WERI-Rb-1 (cell line): ENCODE data around the gene TMC8.

Experiments used
- DNase-seq: peaks from one replicate; pipeline ENCODE4 v3.0.0-alpha.2; 2020
- H3K27ac ChIP-seq: fragments of 250-450 bp; sonication (Bioruptor Pico); 2 replicates; pipeline ENCODE4 v1.5.1; 2020; ENCODE audit warnings: mild to moderate bottlenecking, moderate library complexity
- H3K27me3 ChIP-seq: fragments of 250-450 bp; sonication (Bioruptor Pico); 2 replicates; pipeline ENCODE4 v1.5.1; 2021; ENCODE audit warnings: mild to moderate bottlenecking, low read depth, moderate library complexity; ENCODE audit not compliant: insufficient read depth, severe bottlenecking
- H3K36me3 ChIP-seq: fragments of 250-450 bp; sonication (Bioruptor Pico); 2 replicates; pipeline ENCODE4 v1.5.1; 2020; ENCODE audit warnings: mild to moderate bottlenecking, moderate library complexity
- H3K4me3 ChIP-seq: 2 replicates; pipeline ENCODE4 v1.5.1; 2011; ENCODE audit warnings: low read depth, mild to moderate bottlenecking, control low read depth, low read length
- H3K9me3 ChIP-seq: fragments of 250-450 bp; sonication (Bioruptor Pico); 2 replicates; pipeline ENCODE4 v1.5.1; 2021; ENCODE audit warnings: mild to moderate bottlenecking, moderate library complexity; ENCODE audit not compliant: severe bottlenecking
- TF ChIP-seq, protein P1 (sequence below): IDR thresholded peaks from 2 replicates; pipeline ENCODE4 v1.5.1; 2011; ENCODE audit warnings: low read depth, mild to moderate bottlenecking, control low read depth, inconsistent platforms, low read length

The TMC8 gene

DNA sequence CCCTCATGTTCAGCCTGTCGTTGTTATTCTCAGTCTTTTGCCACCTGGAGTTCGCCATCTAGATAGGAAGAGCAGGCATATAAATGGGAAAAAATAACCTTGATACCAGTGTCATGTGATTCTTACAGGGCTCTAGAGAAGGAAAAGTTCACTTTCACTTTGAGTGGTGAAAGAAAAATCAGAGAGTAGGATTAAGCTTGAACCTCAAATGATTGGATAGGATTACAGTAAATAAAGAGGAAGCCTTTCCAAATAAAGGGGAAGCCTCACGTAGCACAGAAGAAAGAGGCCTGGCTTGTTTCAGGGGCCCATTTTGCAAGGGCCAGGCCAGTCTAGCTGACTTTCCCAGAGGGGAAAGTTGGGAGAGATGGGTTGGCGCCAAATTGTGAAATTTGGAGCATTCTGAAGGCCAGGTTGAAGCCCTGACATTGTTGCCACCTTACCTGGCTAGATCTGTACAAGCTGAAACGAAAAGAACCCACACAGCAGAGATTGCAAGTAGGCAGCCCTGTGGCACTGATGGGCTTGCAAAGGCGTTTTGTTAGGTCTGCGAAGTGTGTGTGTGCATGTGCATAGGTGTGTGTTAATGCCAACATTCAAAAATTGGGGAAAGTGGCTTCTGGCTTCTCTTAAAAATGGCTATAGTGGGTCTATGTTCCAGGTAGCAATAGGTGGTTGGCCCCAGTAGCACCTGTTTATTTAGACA, 40.8 kb upstream of the TMC8 start:
- no peak for DNase-seq

DNA sequence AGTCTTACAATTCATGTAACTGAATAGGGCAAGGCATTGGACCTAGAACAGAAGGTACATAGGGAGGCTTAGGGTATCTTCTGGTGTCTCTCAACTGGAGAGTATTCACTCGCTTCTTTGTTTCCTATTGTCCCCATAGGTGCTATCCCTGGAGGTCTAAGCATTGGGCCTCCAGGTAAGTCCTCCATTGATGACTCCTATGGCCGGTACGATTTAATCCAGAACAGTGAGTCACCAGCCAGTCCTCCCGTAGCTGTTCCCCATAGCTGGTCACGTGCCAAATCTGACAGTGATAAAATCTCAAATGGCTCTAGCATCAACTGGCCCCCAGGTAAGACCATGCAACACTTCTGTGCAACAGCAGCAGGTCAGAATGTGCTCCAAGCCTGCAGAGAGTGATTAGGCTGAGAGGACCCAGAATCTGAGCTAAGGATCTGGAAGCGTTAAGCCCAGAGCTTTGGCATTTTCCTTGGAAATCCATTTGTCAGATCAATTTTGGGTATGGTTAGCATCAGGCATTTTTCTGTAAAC, 37.7 kb upstream of the TMC8 start:
- no peaks in the 10 kb centered on the region for H3K27me3 ChIP-seq
- H3K27ac ChIP-seq: no peak overlapping the region
- no peaks in the 10 kb centered on the region for H3K9me3 ChIP-seq
- peaks cover 97% of the 10 kb centered on the region for H3K36me3 ChIP-seq
- TF ChIP-seq, protein P1, sequence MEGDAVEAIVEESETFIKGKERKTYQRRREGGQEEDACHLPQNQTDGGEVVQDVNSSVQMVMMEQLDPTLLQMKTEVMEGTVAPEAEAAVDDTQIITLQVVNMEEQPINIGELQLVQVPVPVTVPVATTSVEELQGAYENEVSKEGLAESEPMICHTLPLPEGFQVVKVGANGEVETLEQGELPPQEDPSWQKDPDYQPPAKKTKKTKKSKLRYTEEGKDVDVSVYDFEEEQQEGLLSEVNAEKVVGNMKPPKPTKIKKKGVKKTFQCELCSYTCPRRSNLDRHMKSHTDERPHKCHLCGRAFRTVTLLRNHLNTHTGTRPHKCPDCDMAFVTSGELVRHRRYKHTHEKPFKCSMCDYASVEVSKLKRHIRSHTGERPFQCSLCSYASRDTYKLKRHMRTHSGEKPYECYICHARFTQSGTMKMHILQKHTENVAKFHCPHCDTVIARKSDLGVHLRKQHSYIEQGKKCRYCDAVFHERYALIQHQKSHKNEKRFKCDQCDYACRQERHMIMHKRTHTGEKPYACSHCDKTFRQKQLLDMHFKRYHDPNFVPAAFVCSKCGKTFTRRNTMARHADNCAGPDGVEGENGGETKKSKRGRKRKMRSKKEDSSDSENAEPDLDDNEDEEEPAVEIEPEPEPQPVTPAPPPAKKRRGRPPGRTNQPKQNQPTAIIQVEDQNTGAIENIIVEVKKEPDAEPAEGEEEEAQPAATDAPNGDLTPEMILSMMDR: no peak
- DNase-seq: no peak
- H3K4me3 ChIP-seq: no peak overlapping the region

More for the DNA sequence above, 40.8 kb upstream of the TMC8 start:
- Histone ChIP-seq H3K4me3 (no peak overlapping the region), H3K27me3 (no peaks in the 10 kb centered on the region), H3K27ac (no peak overlapping the region), H3K9me3 (no peaks in the 10 kb centered on the region), H3K36me3 (peaks cover 91% of the 10 kb centered on the region)
- TF ChIP-seq, protein P1: no peak

DNA sequence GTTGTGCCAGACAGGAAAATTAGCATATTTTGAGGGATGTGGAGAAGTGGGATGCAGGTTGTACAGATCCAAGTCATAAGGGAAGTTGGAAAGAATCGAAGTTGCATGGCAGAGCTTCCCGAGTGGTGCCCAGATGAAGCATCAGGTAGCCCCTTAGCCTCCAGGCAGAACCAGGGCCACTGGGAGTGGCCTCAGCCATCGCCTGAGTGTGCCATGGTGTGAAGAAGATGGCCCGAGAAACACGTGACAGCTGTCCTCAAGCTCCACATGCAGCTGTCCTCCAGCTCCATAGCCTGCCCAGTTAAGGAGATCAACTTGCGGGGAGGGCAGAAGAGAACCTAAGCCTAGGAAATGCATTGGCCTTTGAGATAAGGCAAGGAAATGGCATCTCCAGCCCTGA, 35.5 kb upstream of the TMC8 start:
- Histone ChIP-seq H3K36me3 (peaks cover 100% of the 10 kb centered on the region), H3K27me3 (no peaks in the 10 kb centered on the region), H3K27ac (no peak overlapping the region), H3K4me3 (no peak overlapping the region), H3K9me3 (no peaks in the 10 kb centered on the region)
- no peak for DNase-seq
- TF ChIP-seq, protein P1: no peak

DNA sequence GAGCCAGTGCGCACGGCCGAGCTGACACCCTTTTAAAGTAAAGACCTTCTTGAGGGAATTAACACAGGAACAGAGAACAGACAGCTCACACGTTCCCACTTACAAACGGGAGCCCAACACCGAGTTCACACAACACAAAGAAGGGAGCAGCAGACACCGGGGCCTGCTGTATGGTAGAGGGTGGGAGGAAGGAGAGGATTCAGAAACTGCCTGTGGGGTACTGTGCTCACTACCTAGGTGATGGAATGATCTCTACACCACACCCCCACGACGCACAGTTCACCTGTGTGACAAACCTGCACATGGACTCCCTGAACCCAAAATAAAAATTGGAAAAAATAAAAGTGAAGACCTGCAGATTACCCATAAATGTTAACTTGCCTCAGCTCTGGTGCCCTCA, 34.5 kb upstream of the TMC8 start:
- H3K36me3 ChIP-seq: peaks cover 97% of the 10 kb centered on the region
- no peak overlapping the region for H3K4me3 ChIP-seq
- no peak overlapping the region for H3K27ac ChIP-seq
- H3K9me3 ChIP-seq: no peaks in the 10 kb centered on the region
- no peaks in the 10 kb centered on the region for H3K27me3 ChIP-seq
- DNase-seq: no peak
- TF ChIP-seq, protein P1: no peak

DNA sequence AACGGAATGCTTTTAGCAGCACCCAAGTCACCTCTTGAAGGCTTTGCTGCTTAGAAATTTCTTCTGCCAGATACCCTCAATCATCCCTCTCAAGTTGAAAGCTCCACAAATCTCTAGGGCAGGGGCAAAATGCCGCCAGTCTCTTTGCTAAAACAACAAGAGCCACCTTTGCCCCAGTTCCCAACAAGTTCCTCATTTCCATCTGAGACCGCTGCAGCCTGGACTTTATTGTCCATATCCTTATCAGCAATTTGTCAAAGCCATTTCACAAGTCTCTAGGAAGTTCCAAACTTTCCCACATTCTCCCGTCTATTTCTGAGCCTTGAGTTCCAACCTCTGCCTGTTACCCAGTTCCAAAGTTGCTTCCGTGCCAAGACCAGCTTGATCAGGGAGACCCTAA, 29.5 kb upstream of the TMC8 start:
- no peak for DNase-seq
- TF ChIP-seq, protein P1: no peak
- Histone ChIP-seq H3K27me3 (no peaks in the 10 kb centered on the region), H3K27ac (no peak overlapping the region), H3K9me3 (no peaks in the 10 kb centered on the region), H3K36me3 (peaks cover 84% of the 10 kb centered on the region), H3K4me3 (no peak overlapping the region)

DNA sequence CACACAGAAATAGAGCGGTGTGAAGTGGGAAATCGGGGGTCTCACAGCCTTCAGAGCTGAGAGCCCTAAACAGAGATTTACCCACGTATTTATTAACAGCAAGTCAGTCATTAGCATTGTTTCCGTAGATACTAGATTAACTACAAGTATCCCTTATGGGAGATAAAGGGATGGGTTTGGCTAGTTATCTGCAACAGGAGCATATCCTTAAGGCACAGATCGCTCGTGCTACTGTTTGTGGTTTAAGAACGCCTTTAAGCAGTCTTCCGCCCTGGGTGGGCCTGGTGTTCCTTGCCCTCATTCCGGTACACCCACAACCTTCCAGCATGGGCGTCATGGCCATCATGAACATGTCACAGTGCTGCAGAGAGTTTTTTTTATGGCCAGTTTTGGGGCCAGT, 29.0 kb upstream of the TMC8 start:
- DNase-seq: no peak
- Histone ChIP-seq H3K27me3 (no peaks in the 10 kb centered on the region), H3K9me3 (no peaks in the 10 kb centered on the region), H3K27ac (no peak overlapping the region), H3K36me3 (peaks cover 80% of the 10 kb centered on the region), H3K4me3 (no peak overlapping the region)
- TF ChIP-seq, protein P1: no peak
